Glutamatergic neuron (in vitro differentiated cells): Measurements from ENCODE around the gene SYTL1. TPM values are rescaled to one million over a fixed set of nuclear protein-coding genes. Genes with fewer than 3 reads are reported as not detected.

Source experiments
- DNase-seq: peaks from one replicate; pipeline ENCODE4 v3.0.0; 2022
- H3K27ac Mint-ChIP-seq: one replicate; pipeline ENCODE4 v1.8.0; 2020; ENCODE audit warnings: mild to moderate bottlenecking, mixed read lengths, inconsistent platforms; ENCODE audit not compliant: unreplicated experiment
- H3K27me3 Mint-ChIP-seq: one replicate; pipeline ENCODE4 v1.8.0; 2020; ENCODE audit warnings: mild to moderate bottlenecking, moderate library complexity, mixed read lengths, inconsistent platforms; ENCODE audit not compliant: unreplicated experiment
- H3K36me3 Mint-ChIP-seq: one replicate; pipeline ENCODE4 v1.8.0; 2020; ENCODE audit warnings: mild to moderate bottlenecking, mixed read lengths, inconsistent platforms; ENCODE audit not compliant: unreplicated experiment
- H3K4me1 Mint-ChIP-seq: one replicate; pipeline ENCODE4 v1.8.0; 2020; ENCODE audit warnings: mild to moderate bottlenecking, low read depth, mixed read lengths, inconsistent platforms; ENCODE audit not compliant: unreplicated experiment
- H3K4me3 Mint-ChIP-seq: one replicate; pipeline ENCODE4 v1.8.0; 2020; ENCODE audit warnings: mild to moderate bottlenecking, mixed read lengths, inconsistent platforms; ENCODE audit not compliant: unreplicated experiment
- H3K9me3 Mint-ChIP-seq: one replicate; pipeline ENCODE4 v1.8.0; 2020; ENCODE audit warnings: mild to moderate bottlenecking, moderate library complexity, mixed read lengths, inconsistent platforms; ENCODE audit not compliant: unreplicated experiment
- long read RNA-seq: library from polyadenylated mRNA; unstranded; transcript quantifications from one replicate; pipeline ENCODE4 v2.0.0, GENCODE V29; 2020; ENCODE audit not compliant: unreplicated experiment
- total RNA-seq: library from RNA; stranded (reverse); fragmentation: NEBNext Ultra II Directional; extraction: Animal tissue kit (Norgen Biotek cat#: 25700); gene quantifications from one replicate; pipeline ENCODE4 v1.2.1, GENCODE V29; 2021; ENCODE audit not compliant: unreplicated experiment
- TF ChIP-seq, protein P1 (sequence below): fragments of 200-600 bp; sonication (generic); IDR thresholded peaks from one replicate; pipeline ENCODE4 v1.5.0; 2021; ENCODE audit not compliant: partially characterized antibody, unreplicated experiment

SYTL1 gene, protein sequence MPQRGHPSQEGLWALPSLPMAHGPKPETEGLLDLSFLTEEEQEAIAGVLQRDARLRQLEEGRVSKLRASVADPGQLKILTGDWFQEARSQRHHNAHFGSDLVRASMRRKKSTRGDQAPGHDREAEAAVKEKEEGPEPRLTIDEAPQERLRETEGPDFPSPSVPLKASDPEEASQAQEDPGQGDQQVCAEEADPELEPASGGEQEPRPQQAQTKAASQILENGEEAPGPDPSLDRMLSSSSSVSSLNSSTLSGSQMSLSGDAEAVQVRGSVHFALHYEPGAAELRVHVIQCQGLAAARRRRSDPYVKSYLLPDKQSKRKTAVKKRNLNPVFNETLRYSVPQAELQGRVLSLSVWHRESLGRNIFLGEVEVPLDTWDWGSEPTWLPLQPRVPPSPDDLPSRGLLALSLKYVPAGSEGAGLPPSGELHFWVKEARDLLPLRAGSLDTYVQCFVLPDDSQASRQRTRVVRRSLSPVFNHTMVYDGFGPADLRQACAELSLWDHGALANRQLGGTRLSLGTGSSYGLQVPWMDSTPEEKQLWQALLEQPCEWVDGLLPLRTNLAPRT
- 3.2 TPM for total RNA-seq
- long read RNA-seq, partial matches to known transcripts: 2 of 3 reads
- long read RNA-seq, other reads (novel, unspliced or antisense): 1 of 3 reads

DNA sequence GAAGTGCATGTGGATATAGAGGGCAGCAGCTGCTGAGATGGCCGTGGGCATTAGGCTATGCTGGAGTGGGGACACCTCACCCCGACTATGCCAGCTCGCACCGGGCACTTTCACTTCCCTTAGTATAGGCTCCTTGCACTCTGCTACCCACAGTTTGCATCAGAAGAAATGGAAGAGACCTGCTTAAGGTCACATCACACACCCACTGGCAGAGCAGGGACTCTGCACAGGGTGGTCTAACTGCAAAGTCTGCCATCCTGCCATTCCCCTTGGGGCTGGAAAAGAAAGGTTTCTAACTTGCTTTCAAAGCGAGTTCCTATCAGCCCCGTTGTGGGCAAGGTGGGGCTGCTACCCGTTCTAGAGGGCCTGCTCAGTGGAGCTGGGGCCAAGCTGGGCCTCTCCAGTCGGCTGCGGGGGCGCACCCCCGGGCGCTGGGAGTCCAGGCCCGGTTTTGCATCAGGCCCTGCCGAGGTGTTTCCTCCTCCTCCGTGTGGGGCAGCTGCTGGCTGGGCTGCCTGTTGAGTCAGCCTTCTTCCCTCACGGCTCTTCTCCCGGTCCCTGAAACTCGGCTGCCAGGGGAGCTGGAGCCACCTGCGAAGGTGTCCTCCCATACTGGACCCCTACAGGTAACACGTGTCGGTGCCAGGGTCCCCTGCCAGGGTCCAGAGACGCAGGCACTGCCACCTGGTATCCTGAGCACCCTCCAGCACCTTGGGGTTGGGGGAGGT lies at the start of gene SYTL1:
TSS of gene SYTL1 (plus strand) at position 498 of the 728 bp plus-strand sequence. CDS start 3,313 bp downstream, outside the sequence.
- peak within 1 kb of the TSS; percentile 34 for H3K4me3 Mint-ChIP-seq
- H3K9me3 Mint-ChIP-seq: peaks cover 10% of the 10 kb centered on the region

DNA sequence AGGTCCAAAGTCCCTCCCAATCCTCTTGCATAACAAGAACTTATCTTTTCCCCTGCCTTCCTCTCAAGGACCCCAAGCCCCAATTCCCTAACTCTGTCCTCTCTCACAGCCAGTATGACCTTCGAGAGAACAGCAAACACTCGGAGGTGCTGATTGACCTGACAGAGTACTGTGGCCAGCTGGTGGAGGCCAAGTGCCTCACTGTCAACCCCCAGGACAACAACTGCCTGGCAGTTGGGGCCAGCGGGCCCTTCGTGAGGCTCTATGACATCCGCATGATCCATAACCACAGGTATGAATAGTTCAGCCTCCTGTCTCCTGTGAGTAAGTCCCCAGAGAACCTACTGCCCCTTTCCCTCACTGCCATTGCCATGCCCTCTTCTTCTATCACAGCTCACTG lies 49.7 kb upstream of the SYTL1 start:
- H3K4me1 Mint-ChIP-seq: peaks cover 12% of the 10 kb centered on the region
- no peak for DNase-seq
- H3K27ac Mint-ChIP-seq: no peak overlapping the region
- TF ChIP-seq, protein P1, sequence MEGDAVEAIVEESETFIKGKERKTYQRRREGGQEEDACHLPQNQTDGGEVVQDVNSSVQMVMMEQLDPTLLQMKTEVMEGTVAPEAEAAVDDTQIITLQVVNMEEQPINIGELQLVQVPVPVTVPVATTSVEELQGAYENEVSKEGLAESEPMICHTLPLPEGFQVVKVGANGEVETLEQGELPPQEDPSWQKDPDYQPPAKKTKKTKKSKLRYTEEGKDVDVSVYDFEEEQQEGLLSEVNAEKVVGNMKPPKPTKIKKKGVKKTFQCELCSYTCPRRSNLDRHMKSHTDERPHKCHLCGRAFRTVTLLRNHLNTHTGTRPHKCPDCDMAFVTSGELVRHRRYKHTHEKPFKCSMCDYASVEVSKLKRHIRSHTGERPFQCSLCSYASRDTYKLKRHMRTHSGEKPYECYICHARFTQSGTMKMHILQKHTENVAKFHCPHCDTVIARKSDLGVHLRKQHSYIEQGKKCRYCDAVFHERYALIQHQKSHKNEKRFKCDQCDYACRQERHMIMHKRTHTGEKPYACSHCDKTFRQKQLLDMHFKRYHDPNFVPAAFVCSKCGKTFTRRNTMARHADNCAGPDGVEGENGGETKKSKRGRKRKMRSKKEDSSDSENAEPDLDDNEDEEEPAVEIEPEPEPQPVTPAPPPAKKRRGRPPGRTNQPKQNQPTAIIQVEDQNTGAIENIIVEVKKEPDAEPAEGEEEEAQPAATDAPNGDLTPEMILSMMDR: no peak
- H3K27me3 Mint-ChIP-seq: peaks cover 6% of the 10 kb centered on the region
- peaks cover 7% of the 10 kb centered on the region for H3K36me3 Mint-ChIP-seq
- peaks cover 7% of the 10 kb centered on the region for H3K9me3 Mint-ChIP-seq
- H3K4me3 Mint-ChIP-seq: no peak overlapping the region

More for the DNA sequence above, at the start of gene SYTL1:
- TF ChIP-seq, protein P1: no peak
- no peak for DNase-seq
- peaks cover 15% of the 10 kb centered on the region for H3K4me1 Mint-ChIP-seq
- H3K36me3 Mint-ChIP-seq: no peaks in the 10 kb centered on the region
- H3K27me3 Mint-ChIP-seq: peaks cover 10% of the 10 kb centered on the region
- peak within 1 kb of the TSS; percentile 46 for H3K27ac Mint-ChIP-seq

DNA sequence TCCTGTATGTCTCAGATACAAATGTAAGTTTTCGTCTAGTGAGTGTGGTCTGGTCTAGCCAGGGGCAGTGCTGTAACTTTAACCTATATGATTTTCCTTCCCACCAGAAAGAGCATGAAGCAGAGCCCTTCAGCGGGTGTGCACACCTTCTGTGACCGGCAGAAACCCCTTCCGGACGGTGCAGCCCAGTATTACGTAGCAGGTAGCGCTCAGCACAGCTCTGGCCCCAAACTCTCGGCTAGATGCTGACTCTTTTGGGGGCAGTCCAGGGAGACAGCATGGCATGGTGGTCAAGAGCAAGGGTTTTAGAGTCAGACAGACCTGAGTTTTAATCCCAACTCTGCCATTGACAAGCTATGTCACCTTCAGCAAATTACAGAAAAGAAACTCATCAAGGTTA lies 47.9 kb upstream of the SYTL1 start:
- Mint-ChIP-seq H3K4me1 (peaks cover 13% of the 10 kb centered on the region), H3K36me3 (peaks cover 7% of the 10 kb centered on the region), H3K27ac (no peak overlapping the region), H3K9me3 (peaks cover 7% of the 10 kb centered on the region), H3K4me3 (no peak overlapping the region), H3K27me3 (no peaks in the 10 kb centered on the region)
- TF ChIP-seq, protein P1: no peak
- DNase-seq: no peak

DNA sequence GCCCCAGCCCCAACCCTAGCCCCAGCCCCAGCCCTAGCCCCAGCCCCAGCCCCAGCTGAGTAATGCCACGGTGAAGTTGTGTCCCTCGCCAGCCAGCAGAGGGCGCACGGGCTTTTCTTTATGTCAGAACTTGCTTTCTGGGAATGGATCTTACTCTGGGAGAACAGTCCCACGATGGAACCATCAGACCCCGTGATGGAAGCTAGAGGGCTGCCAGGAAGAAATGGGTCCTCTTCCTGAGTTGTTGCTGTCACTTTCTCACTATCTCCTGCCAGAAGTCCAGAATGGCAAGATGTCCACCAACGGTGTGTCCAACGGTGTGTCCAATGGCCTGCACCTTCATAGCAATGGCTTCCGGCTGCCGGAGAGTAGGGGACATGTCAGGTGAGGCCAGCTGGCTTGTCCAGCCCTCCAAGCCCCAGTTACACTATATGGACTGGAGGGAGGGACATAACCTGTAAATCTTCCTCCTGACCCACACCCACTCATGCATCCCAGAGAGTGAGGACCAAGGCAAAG lies 45.0 kb upstream of the SYTL1 start:
- no peak overlapping the region for H3K27ac Mint-ChIP-seq

More for the DNA sequence above, 45.0 kb upstream of the SYTL1 start:
- TF ChIP-seq, protein P1: peak; percentile 70
- Mint-ChIP-seq H3K27me3 (peaks cover 7% of the 10 kb centered on the region), H3K4me3 (no peak overlapping the region), H3K4me1 (peaks cover 37% of the 10 kb centered on the region), H3K36me3 (no peaks in the 10 kb centered on the region), H3K9me3 (peaks cover 11% of the 10 kb centered on the region)
- DNase-seq: peak; percentile 85
